Measurements from ENCODE around the gene HDDC3. TPM values are rescaled to one million over a fixed set of nuclear protein-coding genes. Genes with fewer than 3 reads are reported as not detected.

Gene HDDC3
- total RNA-seq, 2 experiments from 2014 or later: 28.1 to 29.2 TPM

DNA sequence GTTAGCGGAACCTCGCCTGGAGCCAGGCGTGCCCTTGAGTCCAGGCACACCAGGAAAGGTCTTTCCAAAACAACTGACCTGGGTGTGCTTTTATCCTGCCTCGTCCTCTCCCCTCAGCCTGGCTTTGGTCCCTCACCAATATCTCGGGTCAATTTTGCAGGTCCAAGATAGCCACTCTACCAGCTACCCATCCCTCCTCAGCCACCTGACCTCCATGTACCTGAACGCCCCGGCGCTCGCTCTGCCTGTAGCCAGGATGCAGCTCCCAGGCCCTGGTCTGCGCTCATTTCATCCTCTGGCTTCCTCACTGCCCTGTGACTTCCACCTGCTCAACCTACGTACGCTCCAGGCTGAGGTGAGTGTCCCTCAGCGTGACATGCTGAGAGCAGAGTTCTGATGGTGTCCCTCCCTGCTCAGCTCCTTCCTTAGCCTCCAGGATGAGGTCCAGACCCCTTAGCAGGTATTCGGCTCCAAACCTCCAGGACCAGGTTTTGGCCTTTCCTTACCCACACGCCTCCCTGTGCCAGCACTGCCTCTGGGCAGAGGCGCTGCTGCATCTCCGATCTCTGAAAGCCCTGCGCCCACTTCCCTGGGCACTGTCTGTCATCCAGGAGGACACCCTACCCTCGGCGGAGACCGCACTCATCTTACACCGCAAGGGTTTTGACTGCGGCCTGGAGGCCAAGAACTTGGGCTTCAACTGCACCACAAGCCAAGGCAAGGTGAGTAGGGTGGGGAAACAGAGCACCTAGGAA, 14.1 kb downstream of the HDDC3 start:
- ATAC-seq (ENCODE audit: low read depth): no peak
- peaks cover 4% of the 10 kb centered on the region for H3K4me1 Mint-ChIP-seq
- H3K27ac Mint-ChIP-seq: no peak overlapping the region
- POLR2A ChIA-PET: interaction anchor here (1.6 kb wide), 1 partner anchor 15 kb away, joined by 4 read pairs; the partner anchor contains the start of gene MAN2A2
- DNase-seq: no peak
- H3K4me3 Mint-ChIP-seq: no peak overlapping the region
- H3K27me3 Mint-ChIP-seq: no peaks in the 10 kb centered on the region
- no peaks in the 10 kb centered on the region for H3K9me3 Mint-ChIP-seq
- peaks cover 35% of the 10 kb centered on the region for H3K36me3 Mint-ChIP-seq

DNA sequence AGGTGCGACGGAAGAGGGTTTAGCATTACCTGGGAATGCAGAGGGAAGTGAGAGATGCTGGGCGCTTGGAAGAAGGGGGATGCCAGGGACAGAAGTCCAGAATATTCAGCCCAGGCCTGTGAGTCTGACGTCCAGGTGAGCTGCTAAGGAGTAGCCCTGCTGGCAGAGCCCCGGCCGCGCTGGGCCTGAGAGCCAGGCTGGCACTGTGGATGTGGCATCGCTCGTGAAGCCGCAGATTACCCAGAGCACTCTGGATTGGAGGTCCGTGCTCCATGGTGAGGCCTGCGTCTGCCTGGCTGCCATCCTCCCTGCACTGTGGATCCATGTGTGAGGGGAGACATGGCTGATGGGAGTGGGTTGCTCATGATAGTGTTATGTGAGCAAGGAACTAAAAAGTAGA, 14.8 kb downstream of the HDDC3 start:
- H3K27ac Mint-ChIP-seq: no peak overlapping the region
- H3K4me1 Mint-ChIP-seq: peaks cover 2% of the 10 kb centered on the region
- peaks cover 33% of the 10 kb centered on the region for H3K36me3 Mint-ChIP-seq
- DNase-seq (no peak), ATAC-seq (ENCODE audit: low read depth) (no peak)
- no peaks in the 10 kb centered on the region for H3K27me3 Mint-ChIP-seq
- H3K4me3 Mint-ChIP-seq: no peak overlapping the region
- POLR2A ChIA-PET: interaction anchor here (1.6 kb wide), 1 partner anchor 14 kb away, joined by 4 read pairs; the partner anchor contains the start of gene MAN2A2
- no peaks in the 10 kb centered on the region for H3K9me3 Mint-ChIP-seq

DNA sequence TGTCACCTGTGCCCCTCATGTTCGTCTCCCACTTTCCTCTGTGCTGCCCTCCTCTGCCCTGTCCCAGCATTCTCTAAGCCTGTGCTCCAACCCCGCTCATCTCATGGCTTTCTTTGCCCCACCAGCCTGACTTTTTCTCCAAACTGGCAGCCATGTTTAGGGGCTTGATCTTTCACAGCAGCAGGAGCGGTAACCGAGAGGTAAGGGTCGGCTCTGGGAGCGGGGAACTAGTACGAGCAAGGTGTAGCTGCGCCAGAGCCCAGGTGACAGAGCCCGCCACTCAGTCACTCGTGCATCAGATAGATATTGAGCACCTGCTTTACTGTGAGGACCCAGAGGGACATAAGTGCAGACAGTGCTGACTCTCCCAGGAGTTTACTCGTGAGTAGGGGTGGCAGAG, 15.9 kb downstream of the HDDC3 start:
- Mint-ChIP-seq H3K4me1 (peaks cover 2% of the 10 kb centered on the region), H3K9me3 (no peaks in the 10 kb centered on the region), H3K27ac (no peak overlapping the region), H3K4me3 (no peak overlapping the region), H3K36me3 (peaks cover 28% of the 10 kb centered on the region), H3K27me3 (no peaks in the 10 kb centered on the region)
- DNase-seq (no peak), ATAC-seq (ENCODE audit: low read depth) (no peak)
- POLR2A ChIA-PET: no interaction called here

DNA sequence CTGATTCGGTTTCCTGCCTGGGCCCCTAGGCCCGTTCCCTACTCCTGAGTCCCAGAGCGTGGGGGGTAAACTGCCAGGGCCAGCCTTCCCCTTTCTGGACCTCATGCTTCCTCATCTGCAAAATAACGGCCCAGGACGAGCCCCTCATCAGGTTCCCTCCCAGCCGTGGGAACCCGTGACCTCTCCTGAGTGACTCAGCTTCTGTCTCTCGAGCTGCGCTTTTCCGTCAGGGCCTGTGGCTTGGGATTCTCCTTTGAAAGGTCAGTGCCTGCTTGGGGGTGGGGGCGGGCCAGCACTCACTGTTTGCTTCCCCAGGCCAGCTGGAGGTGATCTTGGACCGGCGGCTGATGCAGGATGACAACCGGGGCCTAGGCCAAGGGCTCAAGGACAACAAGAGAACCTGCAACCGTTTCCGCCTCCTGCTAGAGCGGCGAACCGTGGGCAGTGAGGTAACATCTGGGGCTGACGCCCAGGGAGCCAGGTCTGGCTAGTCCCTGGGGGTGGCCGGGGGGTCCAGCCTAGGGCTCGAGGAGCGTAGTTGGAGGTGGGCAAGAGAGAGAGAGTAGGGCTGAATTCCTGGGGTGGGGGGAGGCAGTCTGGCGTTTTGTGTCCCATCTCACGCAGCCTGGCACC, 16.4 kb downstream of the HDDC3 start:
- no peak overlapping the region for H3K27ac Mint-ChIP-seq
- no peaks in the 10 kb centered on the region for H3K9me3 Mint-ChIP-seq
- POLR2A ChIA-PET: no interaction called here
- ATAC-seq (ENCODE audit: low read depth) (no peak), DNase-seq (no peak)
- no peak overlapping the region for H3K4me3 Mint-ChIP-seq
- no peaks in the 10 kb centered on the region for H3K27me3 Mint-ChIP-seq
- H3K36me3 Mint-ChIP-seq: peaks cover 25% of the 10 kb centered on the region
- peaks cover 2% of the 10 kb centered on the region for H3K4me1 Mint-ChIP-seq

DNA sequence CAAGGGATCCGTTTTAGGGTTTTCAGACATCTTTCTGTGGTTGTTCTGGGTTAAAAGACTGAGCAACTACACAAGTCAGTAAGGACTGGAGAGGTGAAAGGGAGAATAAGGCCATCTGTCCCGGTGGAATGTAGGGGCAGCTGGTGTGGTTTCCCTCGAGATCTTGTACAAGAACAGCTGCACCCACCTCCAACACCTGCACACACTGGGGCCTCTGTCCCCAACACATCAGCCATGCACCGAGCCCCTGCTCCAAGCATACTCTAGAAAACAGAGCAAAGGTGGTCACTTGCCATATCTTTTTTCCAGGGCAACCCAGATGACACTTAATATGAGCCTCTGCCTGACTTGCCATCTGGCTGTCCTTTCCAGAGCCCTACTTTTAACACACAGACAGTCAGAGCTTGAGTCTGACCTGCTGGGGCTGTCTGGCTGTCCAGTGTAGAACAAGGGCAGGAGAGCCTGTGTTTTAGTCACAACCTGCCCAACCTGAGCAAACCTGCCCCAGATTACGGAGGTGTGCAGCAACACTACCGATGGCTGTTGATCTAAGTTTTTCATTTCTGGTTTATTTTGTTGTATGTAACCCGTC, 17.0 kb downstream of the HDDC3 start:
- Mint-ChIP-seq H3K4me1 (peaks cover 2% of the 10 kb centered on the region), H3K36me3 (peaks cover 25% of the 10 kb centered on the region), H3K9me3 (no peaks in the 10 kb centered on the region), H3K4me3 (no peak overlapping the region), H3K27me3 (no peaks in the 10 kb centered on the region), H3K27ac (no peak overlapping the region)
- DNase-seq (no peak), ATAC-seq (ENCODE audit: low read depth) (no peak)
- POLR2A ChIA-PET: interaction anchor here (3.3 kb wide), 1 partner anchor 12 kb away, joined by 17 read pairs; the partner anchor contains the start of gene MAN2A2

DNA sequence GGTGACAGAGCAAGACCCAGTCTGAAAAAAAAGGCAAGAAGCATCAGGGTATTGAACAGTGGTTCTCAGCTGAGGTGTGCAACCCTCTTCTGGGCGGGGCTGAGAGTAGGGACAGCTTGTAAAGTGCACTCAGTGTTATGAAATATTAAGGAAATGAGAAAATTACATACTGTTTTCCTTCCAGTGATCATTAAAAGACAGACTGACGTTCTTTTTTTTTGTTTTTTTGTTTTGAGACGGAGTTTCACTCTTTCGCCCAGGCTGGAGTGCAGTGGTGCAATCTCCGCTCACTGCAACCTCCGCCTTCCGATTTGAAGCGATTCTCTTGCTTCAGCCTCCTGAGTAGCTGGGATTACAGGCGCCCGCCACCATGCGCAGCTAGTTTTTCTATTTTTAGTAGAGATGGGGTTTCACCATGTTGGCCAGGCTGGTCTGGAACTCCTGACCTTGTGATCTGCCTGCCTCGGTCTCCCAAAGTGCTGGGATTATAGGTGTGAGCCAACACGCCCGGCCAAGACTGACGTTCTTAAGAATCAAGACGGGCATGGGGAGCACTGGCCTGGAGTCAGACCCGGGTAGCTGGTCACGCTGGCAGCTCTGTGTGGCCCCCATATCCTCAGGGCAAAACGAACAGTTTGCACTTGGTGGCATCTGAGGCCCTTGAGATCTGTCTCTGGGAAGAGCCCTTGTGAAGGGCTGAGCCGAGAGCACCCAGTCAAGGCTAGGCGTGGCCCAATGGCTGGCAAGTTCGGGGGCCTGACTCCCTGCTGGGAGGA, 17.9 kb downstream of the HDDC3 start:
- Mint-ChIP-seq H3K36me3 (peaks cover 17% of the 10 kb centered on the region), H3K9me3 (no peaks in the 10 kb centered on the region), H3K27me3 (no peaks in the 10 kb centered on the region), H3K27ac (no peak overlapping the region), H3K4me3 (no peak overlapping the region), H3K4me1 (peaks cover 2% of the 10 kb centered on the region)
- no peak for ATAC-seq (ENCODE audit: low read depth)
- DNase-seq: no peak
- POLR2A ChIA-PET: interaction anchor here (0.7 to 3.3 kb wide), 2 partner anchors 11 to 17 kb away, joined by 3 to 17 read pairs; partner anchors contain the start of genes HDDC3 and MAN2A2

DNA sequence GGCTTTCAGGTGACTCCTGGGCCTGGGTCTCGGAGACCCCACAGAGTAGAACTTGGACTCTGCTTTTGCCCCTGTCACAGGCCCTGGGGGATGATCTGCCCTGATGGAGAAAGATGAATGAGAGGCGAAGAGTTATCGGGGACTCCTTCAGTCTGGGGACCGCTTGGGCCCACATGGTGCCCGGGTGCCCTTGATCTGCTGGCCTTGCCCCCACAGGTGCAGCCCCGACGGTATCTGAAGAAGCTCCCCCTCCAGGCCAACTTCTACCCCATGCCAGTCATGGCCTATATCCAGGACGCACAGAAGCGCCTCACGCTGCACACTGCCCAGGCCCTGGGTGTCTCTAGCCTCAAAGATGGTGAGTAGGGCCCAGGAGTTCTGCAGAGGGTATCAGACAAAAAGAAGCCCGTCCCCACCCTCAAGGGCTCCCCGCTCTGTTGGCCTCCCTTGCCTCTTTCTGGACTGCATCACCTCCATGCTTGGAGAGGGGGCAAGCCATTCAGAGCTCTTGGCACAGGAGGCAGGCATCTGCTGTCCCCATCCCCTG, 18.9 kb downstream of the HDDC3 start:
- no peak for ATAC-seq (ENCODE audit: low read depth)
- POLR2A ChIA-PET: interaction anchor here (0.7 to 3.3 kb wide), 2 partner anchors 10 to 18 kb away, joined by 3 to 17 read pairs; partner anchors contain the start of genes HDDC3 and MAN2A2
- Mint-ChIP-seq H3K4me3 (no peak overlapping the region), H3K27ac (no peak overlapping the region), H3K4me1 (peaks cover 2% of the 10 kb centered on the region), H3K36me3 (peaks cover 14% of the 10 kb centered on the region), H3K9me3 (no peaks in the 10 kb centered on the region), H3K27me3 (no peaks in the 10 kb centered on the region)
- no peak for DNase-seq

DNA sequence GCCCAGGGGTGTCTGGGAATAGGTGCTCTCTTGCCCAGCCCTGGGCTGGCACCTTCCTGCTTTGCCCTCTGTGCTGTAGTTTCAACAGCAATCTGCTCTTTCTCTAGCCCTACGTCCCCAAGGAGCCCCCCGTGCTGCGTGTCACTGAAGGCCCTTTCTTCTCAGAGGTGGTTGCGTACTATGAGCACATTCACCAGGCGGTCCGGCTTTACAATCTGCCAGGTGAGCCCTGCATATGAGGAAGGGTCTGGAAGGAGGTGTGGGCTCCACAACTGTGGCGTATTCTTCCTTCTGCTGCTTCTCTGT, 19.6 kb downstream of the HDDC3 start:
- no peak overlapping the region for H3K27ac Mint-ChIP-seq
- H3K36me3 Mint-ChIP-seq: peaks cover 13% of the 10 kb centered on the region
- no peaks in the 10 kb centered on the region for H3K27me3 Mint-ChIP-seq
- ATAC-seq (ENCODE audit: low read depth): no peak
- POLR2A ChIA-PET: interaction anchor here (3.3 kb wide), 1 partner anchor 10 kb away, joined by 17 read pairs; the partner anchor contains the start of gene MAN2A2
- no peak overlapping the region for H3K4me3 Mint-ChIP-seq
- peaks cover 2% of the 10 kb centered on the region for H3K4me1 Mint-ChIP-seq
- DNase-seq: no peak
- no peaks in the 10 kb centered on the region for H3K9me3 Mint-ChIP-seq

DNA sequence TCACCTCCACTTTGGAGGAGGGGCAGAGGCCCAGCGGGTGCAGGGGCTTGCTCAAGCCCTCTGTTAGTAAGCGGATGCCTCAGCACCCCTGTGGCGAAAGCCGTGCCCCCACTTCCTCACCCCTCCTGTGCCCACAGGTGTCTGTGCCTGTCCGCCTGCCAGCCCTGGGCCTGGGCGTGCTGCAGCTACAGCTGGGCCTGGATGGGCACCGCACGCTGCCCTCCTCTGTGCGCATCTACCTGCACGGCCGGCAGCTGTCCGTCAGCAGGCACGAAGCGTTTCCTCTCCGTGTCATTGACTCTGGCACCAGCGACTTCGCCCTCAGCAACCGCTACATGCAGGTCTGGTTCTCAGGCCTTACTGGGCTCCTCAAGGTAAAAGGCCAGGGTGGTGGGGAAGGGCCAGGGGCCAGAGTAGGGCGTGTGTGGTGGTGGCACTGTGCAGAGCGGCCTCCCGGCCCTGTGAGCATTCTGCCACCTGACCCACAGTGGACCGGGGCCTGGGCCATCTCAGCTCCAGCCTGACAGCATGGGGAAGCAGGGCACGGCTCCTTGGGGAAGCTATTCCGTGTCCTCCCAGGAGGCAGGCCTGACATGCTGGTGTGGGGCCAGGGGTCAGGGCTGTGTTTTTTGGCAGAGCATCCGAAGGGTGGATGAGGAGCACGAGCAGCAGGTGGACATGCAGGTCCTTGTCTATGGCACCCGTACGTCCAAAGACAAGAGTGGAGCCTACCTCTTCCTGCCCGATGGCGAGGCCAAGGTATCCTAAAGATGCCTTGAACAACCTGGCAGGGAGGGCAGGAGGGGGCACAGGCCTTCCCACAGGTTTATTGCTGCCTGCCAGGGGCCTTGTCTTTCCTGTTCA, 20.2 kb downstream of the HDDC3 start:
- Mint-ChIP-seq H3K27ac (no peak overlapping the region), H3K9me3 (no peaks in the 10 kb centered on the region), H3K4me3 (no peak overlapping the region), H3K36me3 (peaks cover 11% of the 10 kb centered on the region), H3K4me1 (peaks cover 2% of the 10 kb centered on the region), H3K27me3 (no peaks in the 10 kb centered on the region)
- no peak for ATAC-seq (ENCODE audit: low read depth)
- POLR2A ChIA-PET: interaction anchor here (3.3 kb wide), 1 partner anchor 9 kb away, joined by 17 read pairs; the partner anchor contains the start of gene MAN2A2
- DNase-seq: no peak

DNA sequence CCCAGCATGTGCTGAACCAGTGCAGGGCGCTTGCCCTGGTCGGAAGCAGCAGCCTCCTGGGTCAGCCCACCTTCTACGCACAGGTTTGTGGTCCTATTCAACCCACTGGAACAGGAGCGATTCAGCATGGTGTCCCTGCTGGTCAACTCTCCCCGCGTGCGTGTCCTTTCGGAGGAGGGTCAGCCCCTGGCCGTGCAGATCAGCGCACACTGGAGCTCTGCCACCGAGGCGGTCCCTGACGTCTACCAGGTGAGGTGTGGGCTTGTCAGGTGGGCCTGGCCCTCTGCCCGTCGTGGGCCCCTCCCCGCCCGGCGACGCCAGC, 21.1 kb downstream of the HDDC3 start:
- H3K27me3 Mint-ChIP-seq: no peaks in the 10 kb centered on the region
- peaks cover 2% of the 10 kb centered on the region for H3K4me1 Mint-ChIP-seq
- no peak overlapping the region for H3K27ac Mint-ChIP-seq
- no peak overlapping the region for H3K4me3 Mint-ChIP-seq
- ATAC-seq (ENCODE audit: low read depth) (no peak), DNase-seq (no peak)
- H3K9me3 Mint-ChIP-seq: no peaks in the 10 kb centered on the region
- POLR2A ChIA-PET: no interaction called here
- H3K36me3 Mint-ChIP-seq: peaks cover 8% of the 10 kb centered on the region

DNA sequence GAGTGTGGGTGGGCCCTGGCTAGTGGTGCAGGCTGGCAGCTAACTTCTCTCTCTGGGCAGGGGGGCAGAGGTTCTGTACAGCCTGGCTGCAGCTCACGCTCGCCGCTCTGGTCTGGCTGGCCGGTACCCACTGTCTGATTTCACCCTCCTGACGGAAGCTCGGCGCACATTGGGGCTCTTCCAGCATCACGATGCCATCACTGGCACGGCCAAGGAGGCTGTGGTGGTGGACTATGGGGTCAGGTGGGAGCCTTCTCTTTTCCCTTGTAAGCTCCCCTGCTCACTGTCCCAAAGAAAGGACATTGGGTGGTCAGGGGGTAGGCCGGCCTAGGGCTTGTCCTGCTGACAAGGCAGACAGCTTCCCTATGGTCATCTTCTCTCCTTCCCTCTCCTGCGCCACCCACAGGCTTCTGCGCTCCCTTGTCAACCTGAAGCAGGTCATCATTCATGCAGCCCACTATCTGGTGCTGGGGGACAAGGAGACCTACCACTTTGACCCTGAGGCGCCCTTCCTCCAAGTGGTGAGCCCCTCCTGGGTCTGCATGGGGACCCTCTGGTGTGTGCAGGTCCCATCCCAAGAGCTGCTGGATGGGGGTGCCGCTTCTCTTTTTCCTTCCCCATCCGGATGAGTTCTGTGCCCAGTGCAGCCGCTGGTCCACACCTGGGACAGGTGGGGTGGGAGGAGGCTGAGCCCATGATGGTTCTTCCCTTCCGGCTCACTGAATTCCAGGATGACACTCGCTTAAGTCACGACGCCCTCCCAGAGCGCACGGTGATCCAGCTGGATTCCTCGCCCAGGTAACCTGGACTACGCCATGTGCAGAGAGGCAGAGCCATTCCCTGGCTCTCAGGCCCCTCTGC, 21.7 kb downstream of the HDDC3 start:
- ATAC-seq (ENCODE audit: low read depth): no peak
- Mint-ChIP-seq H3K4me3 (no peak overlapping the region), H3K27me3 (no peaks in the 10 kb centered on the region), H3K36me3 (peaks cover 12% of the 10 kb centered on the region), H3K9me3 (no peaks in the 10 kb centered on the region), H3K4me1 (peaks cover 5% of the 10 kb centered on the region), H3K27ac (no peak overlapping the region)
- POLR2A ChIA-PET: interaction anchor here (1.2 kb wide), 1 partner anchor 11 kb away, joined by 3 read pairs; no protein-coding TSS in a partner anchor
- no peak for DNase-seq
